ENCODE measurements around the gene WDR4. TPM values are rescaled to one million over a fixed set of nuclear protein-coding genes. Genes with fewer than 3 reads are reported as not detected.

The WDR4 gene
- total and polyA plus RNA-seq, 4 donors = 10.3 to 29.6 (median 16.2) TPM

- Histone ChIP-seq H3K27ac (ENCODE audit: low read depth in 1 of 2, low read length in 1 of 2) (no peak overlapping the region), H3K4me3 (no peak overlapping the region), H3K9ac (ENCODE audit: insufficient read depth in 1 of 2, low read length in 2 of 2) (no peak overlapping the region), H3K27me3 (ENCODE audit: control insufficient read depth in 3 of 3, insufficient read depth in 3 of 3, low read length in 2 of 3) (no peaks in the 10 kb centered on the region), H3K4me1 (ENCODE audit: control insufficient read depth in 5 of 5, insufficient read depth in 5 of 5, low read length in 5 of 5) (peaks cover 0 to 4% (median 0%) of the 10 kb centered on the region in 5 donors), H3K36me3 (ENCODE audit: control insufficient read depth in 4 of 4, insufficient read depth in 4 of 4, low read length in 4 of 4) (no peaks in the 10 kb centered on the region), H3K9me3 (ENCODE audit: control insufficient read depth in 4 of 4, insufficient read depth in 3 of 4, low read length in 3 of 4) (no peaks in the 10 kb centered on the region)
- WGBS, 2 donors = 51 to 84% methylated on average over 5 of the region's 5 CpGs
- ATAC-seq (ENCODE audit: insufficient read depth, low FRiP score) (no peak), DNase-seq (no peak)
- no peak for TF ChIP-seq CTCF (IDR thresholded peaks at IDR 0.05; ENCODE audit: control extremely low read depth, extremely low read depth)
These were observed 79.4 kb downstream of the WDR4 start for GRCh38 chr21:42799948-42800347.

- no peak overlapping the region for H3K9ac ChIP-seq (ENCODE audit: insufficient read depth in 1 of 2, low read length in 2 of 2)
- no peaks in the 10 kb centered on the region for H3K9me3 ChIP-seq (ENCODE audit: control insufficient read depth in 4 of 4, insufficient read depth in 3 of 4, low read length in 3 of 4)
- DNase-seq = no peak
- H3K36me3 ChIP-seq (ENCODE audit: control insufficient read depth in 4 of 4, insufficient read depth in 4 of 4, low read length in 4 of 4) = no peaks in the 10 kb centered on the region
- no peaks in the 10 kb centered on the region for H3K27me3 ChIP-seq (ENCODE audit: control insufficient read depth in 3 of 3, insufficient read depth in 3 of 3, low read length in 2 of 3)
- 76 to 79% methylated on average over 9 of the region's 9 CpGs for WGBS, 2 donors
- no peak for TF ChIP-seq CTCF (IDR thresholded peaks at IDR 0.05; ENCODE audit: control extremely low read depth, extremely low read depth)
- no peak overlapping the region for H3K4me3 ChIP-seq
- no peak for ATAC-seq (ENCODE audit: insufficient read depth, low FRiP score)
- no peak overlapping the region for H3K27ac ChIP-seq (ENCODE audit: low read depth in 1 of 2, low read length in 1 of 2)
- peaks cover 0 to 4% (median 0%) of the 10 kb centered on the region in 5 donors for H3K4me1 ChIP-seq (ENCODE audit: control insufficient read depth in 5 of 5, insufficient read depth in 5 of 5, low read length in 5 of 5)
These were observed 79.8 kb downstream of the WDR4 start for GRCh38 chr21:42799516-42799915.

Other genes starting within 250 kb of the WDR4 start
- 10 to 100 TPM in 1 of 2 donors, 1 to 10 TPM in 1; 7.2 to 17.0 TPM for gene PDE9A, start 225.9 kb downstream of the WDR4 start, total RNA-seq
- 1 to 10 TPM; 5.3 to 6.6 TPM for gene PDE9A, start 225.9 kb downstream of the WDR4 start, polyA plus RNA-seq
- gene NDUFV3, start 13.8 kb upstream of the WDR4 start, total RNA-seq = 10 to 100 TPM; 27.4 to 45.1 TPM
- gene NDUFV3, start 13.8 kb upstream of the WDR4 start, polyA plus RNA-seq = 10 to 100 TPM; 17.7 to 28.9 TPM
- gene ERVH48-1, start 46.1 kb upstream of the WDR4 start, total RNA-seq = 1 to 10 TPM in 1 of 2 donors, under 1 TPM in 1; 0.12 to 1.1 TPM
- under 1 TPM; 0.02 to 0.18 TPM for gene ERVH48-1, start 46.1 kb upstream of the WDR4 start, polyA plus RNA-seq
- 10 to 100 TPM; 18.2 to 40.4 TPM for gene PKNOX1, start 95.0 kb upstream of the WDR4 start, total RNA-seq
- gene PKNOX1, start 95.0 kb upstream of the WDR4 start, polyA plus RNA-seq = 10 to 100 TPM in 1 of 2 donors, 1 to 10 TPM in 1; 9.6 to 10.2 TPM
- gene CBS, start 196.3 kb upstream of the WDR4 start, total RNA-seq = 10 to 100 TPM in 1 of 2 donors, 1 to 10 TPM in 1; 3.6 to 47.7 TPM
- gene CBS, start 196.3 kb upstream of the WDR4 start, polyA plus RNA-seq = 10 to 100 TPM; 14.9 to 40.1 TPM
- 10 to 100 TPM; 18.6 to 61.3 TPM for gene U2AF1, start 228.0 kb upstream of the WDR4 start, total RNA-seq
- gene U2AF1, start 228.0 kb upstream of the WDR4 start, polyA plus RNA-seq = 10 to 100 TPM; 58.6 to 87.3 TPM

All from lung (tissue), 12 donors.